Naive B cell (primary cell): ENCODE data around the gene PDIA5. TPM values are rescaled to one million over a fixed set of nuclear protein-coding genes. Genes with fewer than 3 reads are reported as not detected.

Experiments
- ATAC-seq, 2 donors: fragments of 150-1000 bp; cut with Tn5 transposase; 2 replicates each; pipeline ENCODE4 v1.10.0; 2021; ENCODE audit warnings: low read depth in 2 of 2, mild to moderate bottlenecking in 2 of 2, moderate library complexity in 2 of 2
- DNase-seq: peaks from one replicate; pipeline ENCODE4 v3.0.0; 2022
- H3K27ac Mint-ChIP-seq, 6 donors: one replicate each; pipeline ENCODE4 v1.8.0; 2020 to 2022; ENCODE audit warnings: mild to moderate bottlenecking in 6 of 6, mixed read lengths in 6 of 6, moderate library complexity in 5 of 6, inconsistent platforms in 2 of 6
- H3K27me3 Mint-ChIP-seq, 3 donors: one replicate each; pipeline ENCODE4 v1.8.0; 2021 to 2022; ENCODE audit warnings: mixed read lengths in 3 of 3, mild to moderate bottlenecking in 1 of 3
- H3K36me3 Mint-ChIP-seq, 2 donors: one replicate each; pipeline ENCODE4 v1.8.0; 2020 to 2022; ENCODE audit warnings: mixed read lengths in 2 of 2, inconsistent platforms in 1 of 2, mild to moderate bottlenecking in 1 of 2
- H3K4me1 Mint-ChIP-seq, 3 donors: one replicate each; pipeline ENCODE4 v1.8.0; 2020 to 2022; ENCODE audit warnings: mixed read lengths in 3 of 3, inconsistent platforms in 1 of 3, mild to moderate bottlenecking in 1 of 3, moderate library complexity in 1 of 3
- H3K4me3 Mint-ChIP-seq, 8 donors: one replicate each; pipeline ENCODE4 v1.8.0; 2020 to 2022; ENCODE audit warnings: mild to moderate bottlenecking in 8 of 8, mixed read lengths in 8 of 8, moderate library complexity in 8 of 8, inconsistent platforms in 2 of 8
- H3K9me3 Mint-ChIP-seq, 7 donors: one replicate each; pipeline ENCODE4 v1.8.0; 2020 to 2022; ENCODE audit warnings: mixed read lengths in 7 of 7, mild to moderate bottlenecking in 5 of 7, inconsistent platforms in 2 of 7, moderate library complexity in 1 of 7
- polyA plus RNA-seq, 6 donors: library from polyadenylated mRNA; unstranded; fragments of 300-500 nt; fragmentation: Illumina TruSeq; gene quantifications; one replicate each; pipeline ENCODE4 v1.2.3, GENCODE V29; 2021; ENCODE audit warnings: low read depth in 6 of 6

The PDIA5 gene
- 1 to 10 TPM; 1.7 to 4.4 (median 2.2) TPM for polyA plus RNA-seq

- H3K27ac Mint-ChIP-seq: peak within 1 kb of the TSS in 5 of 6 donors; percentile 47 to 92 (median 86)
Measured at GRCh38 chr3:123066896-123067688, at the start of gene PDIA5. Gene PDIA5 (plus strand): TSS chr3:123067025. CDS start chr3:123067165, 140 bp downstream.

GRCh38 chr3:123018683-123019082, 48.1 kb upstream of the PDIA5 start:
- no peaks in the 10 kb centered on the region for H3K4me1 Mint-ChIP-seq
- peaks cover 15 to 51% (median 36%) of the 10 kb centered on the region in 3 donors for H3K27me3 Mint-ChIP-seq
- no peaks in the 10 kb centered on the region for H3K9me3 Mint-ChIP-seq
- H3K27ac Mint-ChIP-seq: no peak overlapping the region
- H3K4me3 Mint-ChIP-seq: peak overlapping the region in 1 of 8 donors; percentile 56
- ATAC-seq: no peak
- no peak for DNase-seq
- peaks cover 0 to 5% of the 10 kb centered on the region in 2 donors for H3K36me3 Mint-ChIP-seq

More at GRCh38 chr3:123066896-123067688, at the start of gene PDIA5:
- H3K4me3 Mint-ChIP-seq: peak within 1 kb of the TSS; percentile 78 to 92 (median 85)
- ATAC-seq (peak; percentile 69 to 75), DNase-seq (peak; percentile 25)
- no peaks in the 10 kb centered on the region for H3K36me3 Mint-ChIP-seq
- H3K27me3 Mint-ChIP-seq: peaks cover 0 to 21% (median 4%) of the 10 kb centered on the region in 3 donors
- H3K4me1 Mint-ChIP-seq: peaks cover 16 to 18% (median 16%) of the 10 kb centered on the region in 3 donors
- H3K9me3 Mint-ChIP-seq: no peaks in the 10 kb centered on the region

GRCh38 chr3:123019161-123019560, 47.7 kb upstream of the PDIA5 start:
- H3K36me3 Mint-ChIP-seq: peaks cover 0 to 5% of the 10 kb centered on the region in 2 donors

GRCh38 chr3:123019591-123019990, 47.2 kb upstream of the PDIA5 start:
- no peak for DNase-seq
- peaks cover 0 to 5% of the 10 kb centered on the region in 2 donors for H3K36me3 Mint-ChIP-seq
- no peak overlapping the region for H3K4me3 Mint-ChIP-seq
- H3K27me3 Mint-ChIP-seq: peaks cover 15 to 53% (median 30%) of the 10 kb centered on the region in 3 donors
- no peak for ATAC-seq
- H3K9me3 Mint-ChIP-seq: no peaks in the 10 kb centered on the region
- no peak overlapping the region for H3K27ac Mint-ChIP-seq
- H3K4me1 Mint-ChIP-seq: no peaks in the 10 kb centered on the region

More at GRCh38 chr3:123019161-123019560, 47.7 kb upstream of the PDIA5 start:
- H3K4me3 Mint-ChIP-seq: no peak overlapping the region
- no peak for DNase-seq
- H3K9me3 Mint-ChIP-seq: no peaks in the 10 kb centered on the region
- H3K4me1 Mint-ChIP-seq: no peaks in the 10 kb centered on the region
- ATAC-seq: no peak
- no peak overlapping the region for H3K27ac Mint-ChIP-seq
- H3K27me3 Mint-ChIP-seq: peaks cover 15 to 53% (median 31%) of the 10 kb centered on the region in 3 donors

GRCh38 chr3:123020709-123021108, 46.1 kb upstream of the PDIA5 start:
- no peak overlapping the region for H3K27ac Mint-ChIP-seq

GRCh38 chr3:123021388-123021787, 45.4 kb upstream of the PDIA5 start:
- Mint-ChIP-seq H3K36me3 (peaks cover 5 to 7% of the 10 kb centered on the region in 2 donors), H3K4me1 (peaks cover 6 to 8% (median 7%) of the 10 kb centered on the region in 3 donors), H3K27me3 (peaks cover 30 to 69% (median 43%) of the 10 kb centered on the region in 3 donors), H3K27ac (peak overlapping the region in 1 of 6 donors; percentile 22), H3K4me3 (no peak overlapping the region), H3K9me3 (no peaks in the 10 kb centered on the region)
- DNase-seq (no peak), ATAC-seq (no peak)

More at GRCh38 chr3:123020709-123021108, 46.1 kb upstream of the PDIA5 start:
- DNase-seq (no peak), ATAC-seq (no peak)
- peaks cover 26 to 62% (median 36%) of the 10 kb centered on the region in 3 donors for H3K27me3 Mint-ChIP-seq
- H3K36me3 Mint-ChIP-seq: peaks cover 1 to 5% of the 10 kb centered on the region in 2 donors
- H3K4me3 Mint-ChIP-seq: no peak overlapping the region
- H3K4me1 Mint-ChIP-seq: peaks cover 1 to 2% (median 1%) of the 10 kb centered on the region in 3 donors
- no peaks in the 10 kb centered on the region for H3K9me3 Mint-ChIP-seq

- Mint-ChIP-seq H3K9me3 (no peaks in the 10 kb centered on the region), H3K4me3 (no peak overlapping the region), H3K27me3 (peaks cover 30 to 74% (median 43%) of the 10 kb centered on the region in 3 donors), H3K27ac (no peak overlapping the region), H3K36me3 (peaks cover 5 to 7% of the 10 kb centered on the region in 2 donors), H3K4me1 (peaks cover 8 to 14% (median 8%) of the 10 kb centered on the region in 3 donors)
- ATAC-seq: no peak
- no peak for DNase-seq
Measured at GRCh38 chr3:123021996-123022510, 44.8 kb upstream of the PDIA5 start.

GRCh38 chr3:123024056-123024455, 42.8 kb upstream of the PDIA5 start:
- ATAC-seq: no peak
- no peak for DNase-seq
- Mint-ChIP-seq H3K4me1 (peaks cover 16 to 25% (median 16%) of the 10 kb centered on the region in 3 donors), H3K27me3 (peaks cover 30 to 72% (median 34%) of the 10 kb centered on the region in 3 donors), H3K27ac (no peak overlapping the region), H3K4me3 (peak overlapping the region in 1 of 8 donors; percentile 75), H3K36me3 (peaks cover 0 to 7% of the 10 kb centered on the region in 2 donors), H3K9me3 (no peaks in the 10 kb centered on the region)

- DNase-seq: peak; percentile 13
- H3K4me3 Mint-ChIP-seq: peak overlapping the region; percentile 75 to 92 (median 84)
- peak overlapping the region in 2 of 6 donors; percentile 60 to 87 for H3K27ac Mint-ChIP-seq
- peaks cover 16 to 25% (median 16%) of the 10 kb centered on the region in 3 donors for H3K4me1 Mint-ChIP-seq
- peak; percentile 23 to 27 for ATAC-seq
- peaks cover 20 to 63% (median 31%) of the 10 kb centered on the region in 3 donors for H3K27me3 Mint-ChIP-seq
- H3K9me3 Mint-ChIP-seq: no peaks in the 10 kb centered on the region
- peaks cover 0 to 7% of the 10 kb centered on the region in 2 donors for H3K36me3 Mint-ChIP-seq
Measured at GRCh38 chr3:123025642-123026521, 40.9 kb upstream of the PDIA5 start.

GRCh38 chr3:123026565-123027291, 40.1 kb upstream of the PDIA5 start:
- peak overlapping the region; percentile 62 to 92 (median 86) for H3K4me3 Mint-ChIP-seq
- DNase-seq (no peak), ATAC-seq (peak; percentile 20 to 26)
- peaks cover 0 to 7% of the 10 kb centered on the region in 2 donors for H3K36me3 Mint-ChIP-seq
- peaks cover 13 to 55% (median 31%) of the 10 kb centered on the region in 3 donors for H3K27me3 Mint-ChIP-seq
- peak overlapping the region in 1 of 6 donors; percentile 87 for H3K27ac Mint-ChIP-seq
- peaks cover 16 to 25% (median 16%) of the 10 kb centered on the region in 3 donors for H3K4me1 Mint-ChIP-seq
- H3K9me3 Mint-ChIP-seq: no peaks in the 10 kb centered on the region

GRCh38 chr3:123027292-123028232, 39.3 kb upstream of the PDIA5 start, which contains the start of gene SEMA5B:
Gene SEMA5B (minus strand): TSS chr3:123027763. CDS start chr3:122961263, 66,500 bp downstream.
- Mint-ChIP-seq H3K36me3 (peaks cover 0 to 7% of the 10 kb centered on the region in 2 donors), H3K27me3 (peaks cover 13 to 50% (median 31%) of the 10 kb centered on the region in 3 donors), H3K4me3 (peak within 1 kb of the TSS; percentile 76 to 93 (median 91)), H3K9me3 (no peaks in the 10 kb centered on the region), H3K4me1 (peaks cover 16 to 25% (median 16%) of the 10 kb centered on the region in 3 donors), H3K27ac (peak within 1 kb of the TSS in 3 of 6 donors; percentile 23 to 87 (median 77))
- peak; percentile 63 to 65 for ATAC-seq
- DNase-seq: peak; percentile 27
